Ishikawa (cell line): ENCODE results near the gene ESYT2.

ENCODE experiments used
- CEBPB ChIP-seq: IDR thresholded peaks from 2 replicates; pipeline ENCODE4 v1.6.1; 2012
- EP300 ChIP-seq: IDR thresholded peaks from 2 replicates; pipeline ENCODE4 v1.6.1; 2012; ENCODE audit warnings: borderline replicate concordance
- REST ChIP-seq: IDR thresholded peaks from 2 replicates; pipeline ENCODE4 v1.6.1; 2012; ENCODE audit warnings: low read depth, mild to moderate bottlenecking
- TAF1 ChIP-seq: IDR thresholded peaks from 2 replicates; pipeline ENCODE4 v1.6.1; 2012; ENCODE audit warnings: low read depth, mild to moderate bottlenecking
- TEAD4 ChIP-seq: IDR thresholded peaks from 2 replicates; pipeline ENCODE4 v1.6.1; 2012

- no peak for TF ChIP-seq EP300
- TF ChIP-seq CEBPB = no peak
- no peak for TF ChIP-seq TEAD4
- TF ChIP-seq TAF1 = no peak
- no peak for TF ChIP-seq REST
Observed at GRCh38 chr7:158750702-158751101, 78.6 kb downstream of the ESYT2 start.
